ENCODE data around the gene FAM83B. TPM values are rescaled to one million over a fixed set of nuclear protein-coding genes. Genes with fewer than 3 reads are reported as not detected.

The FAM83B gene
- total RNA-seq, 1 experiment from 2014 or later: 3.9 TPM

DNA sequence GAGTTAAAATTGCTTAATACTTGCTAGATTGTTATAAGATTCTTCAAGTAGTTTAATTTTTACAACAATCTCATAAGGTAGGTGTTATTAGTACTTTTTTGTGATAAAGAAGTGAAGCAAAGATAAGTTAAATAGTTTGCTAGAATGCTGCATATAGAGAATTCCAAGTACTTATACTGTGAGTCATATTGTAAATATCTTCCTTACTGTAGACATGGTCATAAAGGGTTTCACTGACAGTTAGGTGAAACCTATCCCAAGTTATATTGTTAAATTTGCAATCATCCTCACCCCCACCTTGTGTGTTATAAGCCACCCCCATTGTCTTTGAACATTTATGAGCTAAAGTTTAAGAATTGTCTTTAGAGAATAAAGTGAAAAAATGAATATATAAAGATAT is 142.0 kb downstream of the FAM83B start:
- Mint-ChIP-seq H3K27ac (no peak overlapping the region), H3K9me3 (peaks cover 31% of the 10 kb centered on the region), H3K27me3 (ENCODE audit: low read depth) (no peaks in the 10 kb centered on the region; the same call in 1 of the 2 replicates), H3K4me1 (no peaks in the 10 kb centered on the region), H3K36me3 (peaks cover 14% of the 10 kb centered on the region), H3K4me3 (no peak overlapping the region)
- ATAC-seq: no peak
- no peak for DNase-seq (ENCODE audit: low spot score)
- CTCF ChIA-PET: no interaction called here
- POLR2A ChIA-PET: no interaction called here
- TF ChIP-seq, protein P1, sequence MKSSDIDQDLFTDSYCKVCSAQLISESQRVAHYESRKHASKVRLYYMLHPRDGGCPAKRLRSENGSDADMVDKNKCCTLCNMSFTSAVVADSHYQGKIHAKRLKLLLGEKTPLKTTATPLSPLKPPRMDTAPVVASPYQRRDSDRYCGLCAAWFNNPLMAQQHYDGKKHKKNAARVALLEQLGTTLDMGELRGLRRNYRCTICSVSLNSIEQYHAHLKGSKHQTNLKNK (CRISPR knock-in tag; IDR thresholded peaks at IDR 0.05): no peak

DNA sequence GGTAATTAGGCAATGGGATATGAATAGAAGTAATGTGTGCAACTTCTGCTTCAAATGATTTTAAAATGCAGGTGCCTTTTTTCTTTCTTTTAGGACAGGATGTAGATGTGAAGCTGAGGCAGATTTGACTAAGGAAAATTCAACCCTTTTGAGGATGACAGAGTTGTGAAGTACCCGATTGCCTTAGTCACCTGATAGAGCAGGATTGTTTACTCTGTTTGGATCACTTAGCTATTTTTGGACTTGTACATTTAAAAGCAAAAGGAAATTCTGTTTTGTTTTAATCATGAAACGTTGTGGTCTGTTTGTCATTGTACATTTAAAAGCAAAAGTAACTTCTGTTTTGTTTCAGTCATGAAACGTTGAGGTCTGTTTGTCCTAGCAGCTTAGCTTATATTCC is 143.4 kb downstream of the FAM83B start:
- no peak overlapping the region for H3K4me3 Mint-ChIP-seq
- ChIA-PET CTCF (no interaction called here), POLR2A (no interaction called here)
- ATAC-seq (no peak), DNase-seq (ENCODE audit: low spot score) (no peak)
- TF ChIP-seq, protein P2, sequence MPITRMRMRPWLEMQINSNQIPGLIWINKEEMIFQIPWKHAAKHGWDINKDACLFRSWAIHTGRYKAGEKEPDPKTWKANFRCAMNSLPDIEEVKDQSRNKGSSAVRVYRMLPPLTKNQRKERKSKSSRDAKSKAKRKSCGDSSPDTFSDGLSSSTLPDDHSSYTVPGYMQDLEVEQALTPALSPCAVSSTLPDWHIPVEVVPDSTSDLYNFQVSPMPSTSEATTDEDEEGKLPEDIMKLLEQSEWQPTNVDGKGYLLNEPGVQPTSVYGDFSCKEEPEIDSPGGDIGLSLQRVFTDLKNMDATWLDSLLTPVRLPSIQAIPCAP (CRISPR knock-in tag; IDR thresholded peaks at IDR 0.05): no peak
- TF ChIP-seq NR1H2 (CRISPR knock-in tag; IDR thresholded peaks at IDR 0.05) (no peak), NFYB (CRISPR knock-in tag; conservative IDR thresholded peaks at IDR 0.05; ENCODE audit: low read depth) (no peak), FOXK1 (CRISPR knock-in tag; IDR thresholded peaks at IDR 0.05) (no peak), GRHL2 (CRISPR knock-in tag; IDR thresholded peaks at IDR 0.05; ENCODE audit: insufficient replicate concordance, severe bottlenecking) (no peak), NFATC4 (CRISPR knock-in tag; IDR thresholded peaks at IDR 0.05) (no peak), ZNF232 (CRISPR knock-in tag; IDR thresholded peaks at IDR 0.05) (no peak), SMAD4 (CRISPR knock-in tag; IDR thresholded peaks at IDR 0.05) (no peak), ZNF317 (CRISPR knock-in tag; IDR thresholded peaks at IDR 0.05; ENCODE audit: borderline replicate concordance, low read depth) (no peak), CBFB (CRISPR knock-in tag; IDR thresholded peaks at IDR 0.05; ENCODE audit: low read depth) (no peak), TCF7 (CRISPR knock-in tag; IDR thresholded peaks at IDR 0.05; ENCODE audit: low read depth) (no peak), EMX1 (CRISPR knock-in tag; IDR thresholded peaks at IDR 0.05) (no peak), RORB (CRISPR knock-in tag; IDR thresholded peaks at IDR 0.05) (no peak)
- TF ChIP-seq, protein P3, sequence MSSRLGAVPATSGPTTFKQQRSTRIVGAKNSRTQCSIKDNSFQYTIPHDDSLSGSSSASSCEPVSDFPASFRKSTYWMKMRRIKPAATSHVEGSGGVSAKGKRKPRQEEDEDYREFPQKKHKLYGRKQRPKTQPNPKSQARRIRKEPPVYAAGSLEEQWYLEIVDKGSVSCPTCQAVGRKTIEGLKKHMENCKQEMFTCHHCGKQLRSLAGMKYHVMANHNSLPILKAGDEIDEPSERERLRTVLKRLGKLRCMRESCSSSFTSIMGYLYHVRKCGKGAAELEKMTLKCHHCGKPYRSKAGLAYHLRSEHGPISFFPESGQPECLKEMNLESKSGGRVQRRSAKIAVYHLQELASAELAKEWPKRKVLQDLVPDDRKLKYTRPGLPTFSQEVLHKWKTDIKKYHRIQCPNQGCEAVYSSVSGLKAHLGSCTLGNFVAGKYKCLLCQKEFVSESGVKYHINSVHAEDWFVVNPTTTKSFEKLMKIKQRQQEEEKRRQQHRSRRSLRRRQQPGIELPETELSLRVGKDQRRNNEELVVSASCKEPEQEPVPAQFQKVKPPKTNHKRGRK (CRISPR knock-in tag; IDR thresholded peaks at IDR 0.05; ENCODE audit: borderline replicate concordance): no peak
- TF ChIP-seq, protein P4, sequence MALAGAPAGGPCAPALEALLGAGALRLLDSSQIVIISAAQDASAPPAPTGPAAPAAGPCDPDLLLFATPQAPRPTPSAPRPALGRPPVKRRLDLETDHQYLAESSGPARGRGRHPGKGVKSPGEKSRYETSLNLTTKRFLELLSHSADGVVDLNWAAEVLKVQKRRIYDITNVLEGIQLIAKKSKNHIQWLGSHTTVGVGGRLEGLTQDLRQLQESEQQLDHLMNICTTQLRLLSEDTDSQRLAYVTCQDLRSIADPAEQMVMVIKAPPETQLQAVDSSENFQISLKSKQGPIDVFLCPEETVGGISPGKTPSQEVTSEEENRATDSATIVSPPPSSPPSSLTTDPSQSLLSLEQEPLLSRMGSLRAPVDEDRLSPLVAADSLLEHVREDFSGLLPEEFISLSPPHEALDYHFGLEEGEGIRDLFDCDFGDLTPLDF (CRISPR knock-in tag; IDR thresholded peaks at IDR 0.05): no peak
- TF ChIP-seq, protein P5, sequence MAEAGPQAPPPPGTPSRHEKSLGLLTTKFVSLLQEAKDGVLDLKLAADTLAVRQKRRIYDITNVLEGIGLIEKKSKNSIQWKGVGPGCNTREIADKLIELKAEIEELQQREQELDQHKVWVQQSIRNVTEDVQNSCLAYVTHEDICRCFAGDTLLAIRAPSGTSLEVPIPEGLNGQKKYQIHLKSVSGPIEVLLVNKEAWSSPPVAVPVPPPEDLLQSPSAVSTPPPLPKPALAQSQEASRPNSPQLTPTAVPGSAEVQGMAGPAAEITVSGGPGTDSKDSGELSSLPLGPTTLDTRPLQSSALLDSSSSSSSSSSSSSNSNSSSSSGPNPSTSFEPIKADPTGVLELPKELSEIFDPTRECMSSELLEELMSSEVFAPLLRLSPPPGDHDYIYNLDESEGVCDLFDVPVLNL (CRISPR knock-in tag; IDR thresholded peaks at IDR 0.05; ENCODE audit: borderline replicate concordance, low read depth): no peak
- TF ChIP-seq, protein P6, sequence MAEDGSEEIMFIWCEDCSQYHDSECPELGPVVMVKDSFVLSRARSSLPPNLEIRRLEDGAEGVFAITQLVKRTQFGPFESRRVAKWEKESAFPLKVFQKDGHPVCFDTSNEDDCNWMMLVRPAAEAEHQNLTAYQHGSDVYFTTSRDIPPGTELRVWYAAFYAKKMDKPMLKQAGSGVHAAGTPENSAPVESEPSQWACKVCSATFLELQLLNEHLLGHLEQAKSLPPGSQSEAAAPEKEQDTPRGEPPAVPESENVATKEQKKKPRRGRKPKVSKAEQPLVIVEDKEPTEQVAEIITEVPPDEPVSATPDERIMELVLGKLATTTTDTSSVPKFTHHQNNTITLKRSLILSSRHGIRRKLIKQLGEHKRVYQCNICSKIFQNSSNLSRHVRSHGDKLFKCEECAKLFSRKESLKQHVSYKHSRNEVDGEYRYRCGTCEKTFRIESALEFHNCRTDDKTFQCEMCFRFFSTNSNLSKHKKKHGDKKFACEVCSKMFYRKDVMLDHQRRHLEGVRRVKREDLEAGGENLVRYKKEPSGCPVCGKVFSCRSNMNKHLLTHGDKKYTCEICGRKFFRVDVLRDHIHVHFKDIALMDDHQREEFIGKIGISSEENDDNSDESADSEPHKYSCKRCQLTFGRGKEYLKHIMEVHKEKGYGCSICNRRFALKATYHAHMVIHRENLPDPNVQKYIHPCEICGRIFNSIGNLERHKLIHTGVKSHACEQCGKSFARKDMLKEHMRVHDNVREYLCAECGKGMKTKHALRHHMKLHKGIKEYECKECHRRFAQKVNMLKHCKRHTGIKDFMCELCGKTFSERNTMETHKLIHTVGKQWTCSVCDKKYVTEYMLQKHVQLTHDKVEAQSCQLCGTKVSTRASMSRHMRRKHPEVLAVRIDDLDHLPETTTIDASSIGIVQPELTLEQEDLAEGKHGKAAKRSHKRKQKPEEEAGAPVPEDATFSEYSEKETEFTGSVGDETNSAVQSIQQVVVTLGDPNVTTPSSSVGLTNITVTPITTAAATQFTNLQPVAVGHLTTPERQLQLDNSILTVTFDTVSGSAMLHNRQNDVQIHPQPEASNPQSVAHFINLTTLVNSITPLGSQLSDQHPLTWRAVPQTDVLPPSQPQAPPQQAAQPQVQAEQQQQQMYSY (CRISPR knock-in tag; IDR thresholded peaks at IDR 0.05): no peak
- TF ChIP-seq, protein P7, sequence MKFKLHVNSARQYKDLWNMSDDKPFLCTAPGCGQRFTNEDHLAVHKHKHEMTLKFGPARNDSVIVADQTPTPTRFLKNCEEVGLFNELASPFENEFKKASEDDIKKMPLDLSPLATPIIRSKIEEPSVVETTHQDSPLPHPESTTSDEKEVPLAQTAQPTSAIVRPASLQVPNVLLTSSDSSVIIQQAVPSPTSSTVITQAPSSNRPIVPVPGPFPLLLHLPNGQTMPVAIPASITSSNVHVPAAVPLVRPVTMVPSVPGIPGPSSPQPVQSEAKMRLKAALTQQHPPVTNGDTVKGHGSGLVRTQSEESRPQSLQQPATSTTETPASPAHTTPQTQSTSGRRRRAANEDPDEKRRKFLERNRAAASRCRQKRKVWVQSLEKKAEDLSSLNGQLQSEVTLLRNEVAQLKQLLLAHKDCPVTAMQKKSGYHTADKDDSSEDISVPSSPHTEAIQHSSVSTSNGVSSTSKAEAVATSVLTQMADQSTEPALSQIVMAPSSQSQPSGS (CRISPR knock-in tag; IDR thresholded peaks at IDR 0.05; ENCODE audit: borderline replicate concordance, low read depth): no peak
- TF ChIP-seq, protein P8, sequence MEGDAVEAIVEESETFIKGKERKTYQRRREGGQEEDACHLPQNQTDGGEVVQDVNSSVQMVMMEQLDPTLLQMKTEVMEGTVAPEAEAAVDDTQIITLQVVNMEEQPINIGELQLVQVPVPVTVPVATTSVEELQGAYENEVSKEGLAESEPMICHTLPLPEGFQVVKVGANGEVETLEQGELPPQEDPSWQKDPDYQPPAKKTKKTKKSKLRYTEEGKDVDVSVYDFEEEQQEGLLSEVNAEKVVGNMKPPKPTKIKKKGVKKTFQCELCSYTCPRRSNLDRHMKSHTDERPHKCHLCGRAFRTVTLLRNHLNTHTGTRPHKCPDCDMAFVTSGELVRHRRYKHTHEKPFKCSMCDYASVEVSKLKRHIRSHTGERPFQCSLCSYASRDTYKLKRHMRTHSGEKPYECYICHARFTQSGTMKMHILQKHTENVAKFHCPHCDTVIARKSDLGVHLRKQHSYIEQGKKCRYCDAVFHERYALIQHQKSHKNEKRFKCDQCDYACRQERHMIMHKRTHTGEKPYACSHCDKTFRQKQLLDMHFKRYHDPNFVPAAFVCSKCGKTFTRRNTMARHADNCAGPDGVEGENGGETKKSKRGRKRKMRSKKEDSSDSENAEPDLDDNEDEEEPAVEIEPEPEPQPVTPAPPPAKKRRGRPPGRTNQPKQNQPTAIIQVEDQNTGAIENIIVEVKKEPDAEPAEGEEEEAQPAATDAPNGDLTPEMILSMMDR (IDR thresholded peaks at IDR 0.05): no peak
- TF ChIP-seq, protein P9, sequence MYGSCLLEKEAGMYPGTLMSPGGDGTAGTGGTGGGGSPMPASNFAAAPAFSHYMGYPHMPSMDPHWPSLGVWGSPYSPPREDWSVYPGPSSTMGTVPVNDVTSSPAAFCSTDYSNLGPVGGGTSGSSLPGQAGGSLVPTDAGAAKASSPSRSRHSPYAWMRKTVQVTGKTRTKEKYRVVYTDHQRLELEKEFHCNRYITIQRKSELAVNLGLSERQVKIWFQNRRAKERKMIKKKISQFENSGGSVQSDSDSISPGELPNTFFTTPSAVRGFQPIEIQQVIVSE (CRISPR knock-in tag; IDR thresholded peaks at IDR 0.05; ENCODE audit: borderline replicate concordance): no peak
- H3K36me3 Mint-ChIP-seq: peaks cover 4% of the 10 kb centered on the region
- no peak overlapping the region for H3K27ac Mint-ChIP-seq
- H3K27me3 Mint-ChIP-seq (ENCODE audit: low read depth): no peaks in the 10 kb centered on the region; the same call in 1 of the 2 replicates
- H3K4me1 Mint-ChIP-seq: no peaks in the 10 kb centered on the region
- H3K9me3 Mint-ChIP-seq: peaks cover 21% of the 10 kb centered on the region
